Loucy (cell line): ENCODE results near the gene TNS2.

Source experiments
- CTCF ChIP-seq: fragments of 200-600 bp; sonication (generic); conservative IDR thresholded peaks from 2 replicates; pipeline ENCODE4 v1.5.1; 2014; ENCODE audit warnings: mild to moderate bottlenecking, antibody characterized with exemption, low read length
- EZH2phosphoT487 ChIP-seq: fragments of 200-600 bp; IDR thresholded peaks from 2 replicates; pipeline ENCODE4 v1.6.1; 2018; ENCODE audit warnings: antibody characterized with exemption, mild to moderate bottlenecking, moderate library complexity, borderline replicate concordance

DNA sequence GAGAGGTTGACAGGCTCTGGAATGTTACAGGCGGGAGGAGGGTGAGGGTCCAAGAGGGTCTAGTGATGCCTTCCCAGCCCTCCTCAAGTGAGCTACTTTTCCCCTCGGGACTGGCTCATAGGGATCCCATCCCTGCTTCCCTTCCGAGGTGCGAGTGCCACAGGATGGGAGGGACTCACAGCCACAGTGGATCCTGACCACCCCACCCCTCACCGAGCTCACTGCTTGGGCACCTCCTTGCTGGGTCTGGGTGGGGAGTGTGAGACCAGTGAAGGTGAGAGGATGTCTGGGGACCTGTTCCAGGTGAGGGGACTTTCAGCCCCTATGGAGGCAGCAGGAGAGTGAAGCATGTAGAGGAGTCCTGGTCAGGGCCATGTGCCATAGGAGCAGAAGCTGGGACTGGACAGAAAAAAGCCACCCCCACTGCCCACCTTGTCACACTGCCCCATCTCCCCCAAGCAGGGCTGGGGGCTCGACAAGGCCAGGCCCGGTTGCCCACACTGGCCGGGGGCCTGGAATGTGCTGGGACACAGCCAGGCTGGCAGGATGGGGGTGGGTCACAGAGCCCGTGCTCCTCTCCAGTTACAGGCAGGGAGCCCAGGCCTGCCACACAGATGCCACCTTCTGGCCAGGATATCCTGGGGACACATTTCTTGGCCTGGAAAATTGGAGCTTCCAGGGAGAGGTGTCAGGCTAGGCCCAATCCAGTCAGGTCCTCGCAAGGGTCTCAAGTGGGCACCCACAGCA, 1.7 kb upstream of the TNS2 start:
- no peak for TF ChIP-seq CTCF
- no peak for TF ChIP-seq EZH2phosphoT487
